ENCODE results near the gene MYH2.

GRCh38 chr17:10521949-10522348 lies 27.5 kb downstream of the MYH2 start:
- no peak for TF ChIP-seq POLR2AphosphoS5 (IDR thresholded peaks at IDR 0.05; ENCODE audit: low read depth, low read length)
- no peak for TF ChIP-seq TAF1 (IDR thresholded peaks at IDR 0.05; ENCODE audit: borderline replicate concordance, insufficient read depth, low read length)
- TF ChIP-seq SIN3A (IDR thresholded peaks at IDR 0.05; ENCODE audit: borderline replicate concordance, insufficient read depth, low read length) = no peak
- no peak for TF ChIP-seq REST (IDR thresholded peaks at IDR 0.05; ENCODE audit: insufficient read depth in 1 of 2, low read depth in 2 of 2, low read length in 2 of 2)

Measured in PFSK-1 (cell line).